GM19351 (cell line): ENCODE data around the gene NXPE2.

ENCODE experiments used
- ATAC-seq: cut with Tn5 transposase; IDR thresholded peaks from one replicate; pipeline ENCODE4 v1.9.1; 2021; ENCODE audit warnings: mild to moderate bottlenecking, moderate library complexity; ENCODE audit not compliant: unreplicated experiment

NXPE2 gene

DNA sequence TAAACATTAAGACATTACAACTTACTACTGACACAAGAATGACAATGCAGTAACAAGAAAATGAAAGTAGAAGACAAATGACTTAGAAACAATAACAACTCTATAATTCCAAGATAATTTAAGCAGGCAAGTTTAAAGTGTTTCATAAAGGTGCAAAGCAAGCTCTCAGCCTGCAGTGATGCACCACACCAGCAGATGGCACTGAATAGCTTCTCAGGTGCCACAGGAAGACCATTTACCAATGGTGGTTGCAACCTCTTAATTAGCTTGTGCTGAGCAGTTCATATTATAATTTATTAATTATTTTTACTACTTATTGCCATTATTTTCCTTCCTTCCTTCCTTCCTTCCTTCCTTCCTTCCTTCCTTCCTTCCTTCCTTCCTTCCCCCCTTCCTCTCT is 60.6 kb downstream of the NXPE2 start:
- ATAC-seq, result no peak

DNA sequence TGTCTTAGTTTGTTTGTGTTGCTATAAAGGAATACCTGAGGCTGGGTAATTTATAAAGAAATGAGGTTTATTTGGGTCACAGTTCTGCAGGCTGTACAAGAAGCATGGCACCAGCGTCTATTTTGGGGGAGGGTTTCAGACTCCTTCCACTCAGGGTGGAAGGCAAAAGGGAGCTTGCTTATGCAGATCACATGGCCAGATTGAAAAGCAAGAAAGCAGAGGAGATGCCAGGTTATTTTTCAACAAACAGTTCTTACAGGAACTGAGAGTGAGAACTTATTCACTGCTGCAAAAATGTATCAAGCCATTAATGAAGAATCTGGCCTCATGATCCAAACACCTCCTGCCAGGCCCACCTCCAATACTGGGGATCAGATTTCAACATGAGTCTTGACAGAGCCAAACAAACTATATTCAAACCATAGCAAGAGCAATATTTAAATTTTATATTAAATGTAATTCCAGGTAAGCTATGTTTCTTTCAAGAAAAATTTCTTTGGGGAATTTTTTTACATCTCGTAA is 66.9 kb downstream of the NXPE2 start:
- ATAC-seq, result no peak

DNA sequence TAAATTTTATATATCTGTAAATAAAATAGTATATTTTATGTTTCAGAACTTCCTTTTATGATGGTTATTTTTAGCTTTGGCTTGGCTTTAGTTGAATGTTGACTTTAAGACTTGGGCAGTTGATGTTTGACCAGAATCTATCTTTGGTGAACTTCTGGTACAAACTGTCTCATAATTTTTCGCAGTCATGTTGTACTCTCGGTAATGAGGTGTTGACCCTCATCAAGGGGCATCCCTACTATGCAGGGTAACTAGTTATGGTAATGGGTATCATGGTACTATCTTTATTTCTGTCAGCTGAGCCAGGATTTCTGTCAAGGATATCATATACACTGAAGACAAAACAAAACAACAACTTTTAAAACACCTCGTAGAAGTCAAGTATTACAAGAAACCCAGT is 67.7 kb downstream of the NXPE2 start:
- ATAC-seq, result no peak
